ENCODE data around the gene SLC17A6. TPM values are rescaled to one million over a fixed set of nuclear protein-coding genes. Genes with fewer than 3 reads are reported as not detected.

The SLC17A6 gene
- total RNA-seq, 2 experiments from 2014 or later = not detected

GRCh38 chr11:22304337-22304961 lies 33.7 kb upstream of the SLC17A6 start:
- no peaks in the 10 kb centered on the region for H4K20me1 ChIP-seq (ENCODE audit: insufficient read depth, low read length)
- no peak overlapping the region for H3K4me2 ChIP-seq (ENCODE audit: low read length)
- no peaks in the 10 kb centered on the region for H3K4me1 ChIP-seq (ENCODE audit: insufficient read depth, low read length, poor library complexity, severe bottlenecking)
- ChIA-PET POLR2A (interaction anchor here (1.1 kb wide), 1 partner anchor 16 kb away, joined by 3 read pairs; no protein-coding TSS in a partner anchor), CTCF (ENCODE audit: unreplicated experiment) (no interaction called here)
- peak; percentile 86 for TF ChIP-seq CTCF (conservative IDR thresholded peaks at IDR 0.05; ENCODE audit: low read length)
- TF ChIP-seq EZH2phosphoT487 (IDR thresholded peaks at IDR 0.05; ENCODE audit: borderline replicate concordance, low read depth, low read length) = no peak
- no peaks in the 10 kb centered on the region for H3K9me2 ChIP-seq (ENCODE audit: insufficient read depth, low read length)
- no peaks in the 10 kb centered on the region for H3K36me3 ChIP-seq (ENCODE audit: insufficient read depth, low read length)
- no TSS peak for BruUV-seq (replicated peaks)
- peak; percentile 47 for DNase-seq (ENCODE audit: low spot score)
- no peaks in the 10 kb centered on the region for H3K79me2 ChIP-seq (ENCODE audit: insufficient read depth, low read depth, low read length)
- intact Hi-C loops (cut with micrococcal nuclease; ENCODE audit: unreplicated experiment) = loop anchor here (5.0 to 10.0 kb wide), 2 partner anchors 57 to 1650 kb away; no protein-coding TSS in a partner anchor
- H2AFZ ChIP-seq (ENCODE audit: low read length) = no peak overlapping the region
- H3K9me3 ChIP-seq (ENCODE audit: low read length) = no peaks in the 10 kb centered on the region
- no peak overlapping the region for H3K4me3 ChIP-seq (ENCODE audit: low read depth, low read length, poor library complexity, severe bottlenecking)
- no peak overlapping the region for H3K27ac ChIP-seq (ENCODE audit: low read depth, low read length, poor library complexity, severe bottlenecking)

GRCh38 chr11:22317656-22318055 lies 20.5 kb upstream of the SLC17A6 start:
- H3K4me3 ChIP-seq (ENCODE audit: low read depth, low read length, poor library complexity, severe bottlenecking) = no peak overlapping the region
- no peak overlapping the region for H2AFZ ChIP-seq (ENCODE audit: low read length)
- no peaks in the 10 kb centered on the region for H4K20me1 ChIP-seq (ENCODE audit: insufficient read depth, low read length)
- TF ChIP-seq CTCF (conservative IDR thresholded peaks at IDR 0.05; ENCODE audit: low read length) (no peak), EZH2phosphoT487 (IDR thresholded peaks at IDR 0.05; ENCODE audit: borderline replicate concordance, low read depth, low read length) (no peak)
- H3K79me2 ChIP-seq (ENCODE audit: insufficient read depth, low read depth, low read length) = no peaks in the 10 kb centered on the region
- H3K4me1 ChIP-seq (ENCODE audit: insufficient read depth, low read length, poor library complexity, severe bottlenecking) = no peaks in the 10 kb centered on the region
- H3K27ac ChIP-seq (ENCODE audit: low read depth, low read length, poor library complexity, severe bottlenecking) = no peak overlapping the region
- POLR2A ChIA-PET = no interaction called here
- no peak overlapping the region for H3K4me2 ChIP-seq (ENCODE audit: low read length)
- H3K9me2 ChIP-seq (ENCODE audit: insufficient read depth, low read length) = no peaks in the 10 kb centered on the region
- no peaks in the 10 kb centered on the region for H3K36me3 ChIP-seq (ENCODE audit: insufficient read depth, low read length)
- intact Hi-C loops (cut with micrococcal nuclease; ENCODE audit: unreplicated experiment) = no loop called here
- no TSS peak for BruUV-seq (replicated peaks)
- CTCF ChIA-PET (ENCODE audit: unreplicated experiment) = no interaction called here
- H3K9me3 ChIP-seq (ENCODE audit: low read length) = no peaks in the 10 kb centered on the region
- DNase-seq (ENCODE audit: low spot score) = no peak

GRCh38 chr11:22331771-22332170 lies 6.4 kb upstream of the SLC17A6 start:
- Histone ChIP-seq H3K27ac (ENCODE audit: low read depth, low read length, poor library complexity, severe bottlenecking) (no peak overlapping the region), H3K36me3 (ENCODE audit: insufficient read depth, low read length) (no peaks in the 10 kb centered on the region), H3K4me1 (ENCODE audit: insufficient read depth, low read length, poor library complexity, severe bottlenecking) (no peaks in the 10 kb centered on the region), H2AFZ (ENCODE audit: low read length) (no peak overlapping the region), H3K4me3 (ENCODE audit: low read depth, low read length, poor library complexity, severe bottlenecking) (no peak overlapping the region), H3K79me2 (ENCODE audit: insufficient read depth, low read depth, low read length) (no peaks in the 10 kb centered on the region), H3K9me3 (ENCODE audit: low read length) (no peaks in the 10 kb centered on the region), H3K4me2 (ENCODE audit: low read length) (no peak overlapping the region), H3K9me2 (ENCODE audit: insufficient read depth, low read length) (no peaks in the 10 kb centered on the region), H4K20me1 (ENCODE audit: insufficient read depth, low read length) (0 out of 2 replicates have a peak, but pooled peaks cover 4% of the 10 kb centered on the region)
- intact Hi-C loops (cut with micrococcal nuclease; ENCODE audit: unreplicated experiment) = no loop called here
- no peak for DNase-seq (ENCODE audit: low spot score)
- POLR2A ChIA-PET = no interaction called here
- no TSS peak for BruUV-seq (replicated peaks)
- TF ChIP-seq EZH2phosphoT487 (IDR thresholded peaks at IDR 0.05; ENCODE audit: borderline replicate concordance, low read depth, low read length) = no peak
- peak; percentile 68 for TF ChIP-seq CTCF (conservative IDR thresholded peaks at IDR 0.05; ENCODE audit: low read length)
- CTCF ChIA-PET (ENCODE audit: unreplicated experiment) = no interaction called here
